Right cardiac atrium (tissue), 5 donors: Measurements from ENCODE around the gene UACA. TPM values are rescaled to one million over a fixed set of nuclear protein-coding genes. Genes with fewer than 3 reads are reported as not detected.

Experiments
- ATAC-seq, 2 donors: fragments of 200-7000 bp; cut with Tn5 transposase; one replicate each; pipeline versions ENCODE4 v1.8.0 to v1.9.1; 2020; ENCODE audit warnings: moderate library complexity in 2 of 2, mild to moderate bottlenecking in 1 of 2
- DNase-seq, 3 donors: peaks; one replicate each; pipeline ENCODE4 v3.0.0-alpha.2; 2020
- H3K27ac ChIP-seq: one replicate; pipeline ENCODE4 v1.5.1; 2013; ENCODE audit warnings: mild to moderate bottlenecking, low read length, control low read depth, moderate library complexity
- H3K27me3 ChIP-seq: one replicate; pipeline ENCODE4 v1.6.1; 2013; ENCODE audit not compliant: control insufficient read depth, insufficient read depth
- H3K4me1 ChIP-seq: one replicate; pipeline ENCODE4 v1.6.1; 2013; ENCODE audit warnings: low read length; ENCODE audit not compliant: control insufficient read depth, insufficient read depth
- H3K4me3 ChIP-seq: one replicate; pipeline ENCODE4 v1.5.1; 2013; ENCODE audit warnings: low read length, control low read depth
- H3K9me3 ChIP-seq: one replicate; pipeline ENCODE4 v1.6.1; 2013; ENCODE audit warnings: low read length; ENCODE audit not compliant: control insufficient read depth
- WGBS: extraction: QIAGEN DNeasy Blood & Tissue Kit; methylation state at CpG from one replicate; pipeline ENCODE4 v1.1.7; 2013; 5-methylcytosine and 5-hydroxymethylcytosine counted together
- intact Hi-C, 4 donors: fragments of 100-400 bp; cut with DNase I; formaldehyde crosslinking; loops; one replicate each; pipeline versions ENCODE4 v1.11.0 to v1.14.0; 2022 to 2023
- polyA plus RNA-seq: library from polyadenylated mRNA; stranded (reverse); fragments of 200-250 nt; gene quantifications from one replicate; pipeline ENCODE4 v1.2.3, GENCODE V29; 2013
- total RNA-seq, 4 donors: library from RNA; stranded (reverse); fragmentation: NEBNext Ultra II Directional; extraction: Animal tissue kit (Norgen Biotek cat#: 25700); gene quantifications; one replicate each; pipeline ENCODE4 v1.2.1, GENCODE V29; 2021
- donor health status: healthy with polysubstance abuse.
- donor health status: DM: no; HTN: yes; CAD: no.
- donor health status: DM: no; HTN: no; CAD: no.
- donor health status: DM: no; HTN: yes; CAD: no; lungs with severe emphysema.
- donor health status: DM: yes; HTN: yes; CAD: no.

UACA gene
- total and polyA plus RNA-seq, 5 donors: 28.9 to 61.6 (median 45.6) TPM

GRCh38 chr15:70781236-70781635 is 17.9 kb upstream of the UACA start:
- ATAC-seq (no peak), DNase-seq (no peak)
- H3K27me3 ChIP-seq: no peaks in the 10 kb centered on the region
- no peak overlapping the region for H3K27ac ChIP-seq
- H3K4me3 ChIP-seq: no peak overlapping the region
- 93% methylated on average over 5 of the region's 5 CpGs for WGBS
- no peaks in the 10 kb centered on the region for H3K4me1 ChIP-seq
- intact Hi-C loops: no loop called here
- H3K9me3 ChIP-seq: no peaks in the 10 kb centered on the region

DNA sequence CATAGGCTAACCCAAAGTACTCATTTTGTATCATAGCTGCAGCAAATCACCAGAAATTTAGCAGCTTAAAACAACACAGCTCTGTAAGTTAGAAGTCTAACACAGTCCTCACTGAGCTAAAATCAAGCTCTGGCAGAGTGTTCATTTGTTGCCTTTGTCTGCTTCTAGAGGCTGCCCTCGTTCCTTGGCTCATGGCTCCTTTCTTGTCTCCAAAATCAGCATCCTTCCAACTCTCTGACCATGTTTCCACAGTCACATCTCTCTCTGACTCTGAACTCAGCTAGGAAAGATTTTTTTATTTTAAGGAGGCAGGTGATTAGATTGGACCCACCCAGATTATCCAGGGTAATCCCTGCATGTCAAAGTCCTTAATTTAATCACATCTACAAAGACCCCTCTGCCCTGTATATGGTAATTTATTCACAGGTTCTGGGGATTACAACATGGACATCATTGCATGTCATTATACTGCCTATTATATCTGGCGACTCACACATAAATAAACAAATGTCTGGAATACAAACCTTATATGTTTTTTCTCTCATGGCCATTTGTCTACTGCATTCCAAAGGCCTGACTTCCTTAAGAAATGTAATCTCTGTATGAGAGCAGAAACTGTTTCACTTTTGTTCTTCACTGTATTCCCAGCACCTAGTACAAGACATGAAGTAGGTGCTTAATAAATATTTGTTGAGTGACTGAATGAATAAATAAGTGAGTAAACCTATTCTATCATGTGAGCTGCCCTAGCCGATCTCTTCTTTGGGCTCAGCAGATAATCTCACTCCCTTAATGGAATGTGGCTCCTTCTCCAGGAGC is 15.1 kb upstream of the UACA start:
- Histone ChIP-seq H3K4me3 (no peak overlapping the region), H3K4me1 (no peaks in the 10 kb centered on the region), H3K27me3 (no peaks in the 10 kb centered on the region), H3K27ac (no peak overlapping the region), H3K9me3 (no peaks in the 10 kb centered on the region)
- DNase-seq (no peak), ATAC-seq (no peak)
- intact Hi-C loops: no loop called here
- 64% methylated on average over 3 of the region's 3 CpGs for WGBS

DNA sequence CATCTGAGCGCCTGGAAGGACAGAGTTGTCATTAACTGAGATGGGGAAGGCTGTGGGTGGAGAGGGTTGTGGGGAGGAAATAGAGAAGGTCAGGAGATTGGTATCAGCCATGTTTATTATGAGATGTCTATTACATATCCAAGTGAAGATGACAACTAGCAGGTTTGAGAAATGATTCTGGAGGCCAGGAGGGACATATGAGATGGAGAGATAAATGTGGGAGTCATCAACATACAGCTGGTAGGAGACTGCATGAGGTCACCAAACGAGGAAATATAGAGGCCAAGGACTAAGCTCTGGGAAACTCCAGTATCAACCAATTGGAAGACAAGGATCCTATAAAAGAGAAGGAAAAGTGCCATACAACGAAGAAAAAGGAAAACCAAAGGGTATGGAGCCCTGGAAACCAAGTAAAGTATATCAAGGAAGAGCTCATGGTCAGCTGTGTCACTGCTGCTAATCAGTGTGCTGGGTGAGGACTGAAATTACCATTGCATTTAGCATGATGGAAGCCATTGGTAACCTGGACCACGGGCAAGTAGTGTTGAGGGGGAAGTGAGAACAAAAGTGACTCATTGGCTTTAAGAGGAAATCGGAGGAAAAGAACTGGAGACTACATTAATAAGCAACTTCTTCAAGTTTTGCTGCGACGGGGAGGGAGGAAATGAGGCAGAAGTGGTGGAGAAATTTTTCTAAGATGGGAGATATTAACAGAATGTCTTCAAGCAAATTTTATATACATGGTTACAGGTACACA is 14.0 kb upstream of the UACA start:
- Histone ChIP-seq H3K4me1 (no peaks in the 10 kb centered on the region), H3K4me3 (no peak overlapping the region), H3K9me3 (no peaks in the 10 kb centered on the region), H3K27me3 (no peaks in the 10 kb centered on the region), H3K27ac (no peak overlapping the region)
- no peak for DNase-seq
- WGBS: 76% methylated on average over 7 of the region's 7 CpGs
- no peak for ATAC-seq
- intact Hi-C loops: no loop called here

- intact Hi-C loops: no loop called here
- no peaks in the 10 kb centered on the region for H3K9me3 ChIP-seq
- 72% methylated on average over 2 of the region's 2 CpGs for WGBS
- no peaks in the 10 kb centered on the region for H3K27me3 ChIP-seq
- ATAC-seq (no peak), DNase-seq (no peak)
- no peaks in the 10 kb centered on the region for H3K4me1 ChIP-seq
- H3K27ac ChIP-seq: no peak overlapping the region
- no peak overlapping the region for H3K4me3 ChIP-seq
Observed at GRCh38 chr15:70775160-70775559, 11.8 kb upstream of the UACA start.

DNA sequence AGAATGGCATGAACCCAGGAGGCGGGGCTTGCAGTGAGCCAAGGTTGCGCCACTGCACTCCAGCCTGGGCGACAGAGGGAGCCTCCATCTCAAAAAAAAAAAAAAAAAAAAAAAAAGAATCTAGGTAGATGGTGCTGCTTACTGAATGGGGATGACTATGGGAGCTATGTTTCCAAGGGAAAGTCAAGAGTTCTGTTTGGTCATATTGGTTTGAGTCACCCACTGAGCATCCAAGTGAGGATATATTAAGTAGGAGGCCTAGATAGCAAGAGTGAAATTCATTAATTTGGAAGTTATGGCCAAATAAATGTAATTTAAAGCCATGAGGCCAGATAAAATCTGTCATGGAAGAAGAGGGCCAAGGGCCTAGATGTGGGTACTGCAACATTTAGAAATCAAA is 9.0 kb upstream of the UACA start:
- ATAC-seq (no peak), DNase-seq (no peak)
- H3K9me3 ChIP-seq: no peaks in the 10 kb centered on the region
- H3K4me3 ChIP-seq: no peak overlapping the region
- H3K27me3 ChIP-seq: no peaks in the 10 kb centered on the region
- 95% methylated on average over 3 of the region's 3 CpGs for WGBS
- intact Hi-C loops: no loop called here
- no peaks in the 10 kb centered on the region for H3K4me1 ChIP-seq
- H3K27ac ChIP-seq: no peak overlapping the region

- no peak overlapping the region for H3K27ac ChIP-seq
Observed at GRCh38 chr15:70770863-70771262, 7.5 kb upstream of the UACA start.

GRCh38 chr15:70768257-70768883 is 5.0 kb upstream of the UACA start:
- Histone ChIP-seq H3K4me1 (no peaks in the 10 kb centered on the region), H3K9me3 (no peaks in the 10 kb centered on the region), H3K4me3 (no peak overlapping the region), H3K27me3 (no peaks in the 10 kb centered on the region), H3K27ac (no peak overlapping the region)
- ATAC-seq (no peak), DNase-seq (no peak)
- 59% methylated on average over 3 of the region's 3 CpGs for WGBS
- intact Hi-C loops: loop anchor here in 3 of 4 donors (10.0 kb wide), 4 partner anchors 56 to 84 kb away; no protein-coding TSS in a partner anchor

More at GRCh38 chr15:70770863-70771262, 7.5 kb upstream of the UACA start:
- Histone ChIP-seq H3K4me1 (no peaks in the 10 kb centered on the region), H3K27me3 (no peaks in the 10 kb centered on the region), H3K4me3 (no peak overlapping the region), H3K9me3 (no peaks in the 10 kb centered on the region)
- intact Hi-C loops: no loop called here
- WGBS: 57% methylated on average over 3 of the region's 3 CpGs
- DNase-seq: no peak
- ATAC-seq: no peak

DNA sequence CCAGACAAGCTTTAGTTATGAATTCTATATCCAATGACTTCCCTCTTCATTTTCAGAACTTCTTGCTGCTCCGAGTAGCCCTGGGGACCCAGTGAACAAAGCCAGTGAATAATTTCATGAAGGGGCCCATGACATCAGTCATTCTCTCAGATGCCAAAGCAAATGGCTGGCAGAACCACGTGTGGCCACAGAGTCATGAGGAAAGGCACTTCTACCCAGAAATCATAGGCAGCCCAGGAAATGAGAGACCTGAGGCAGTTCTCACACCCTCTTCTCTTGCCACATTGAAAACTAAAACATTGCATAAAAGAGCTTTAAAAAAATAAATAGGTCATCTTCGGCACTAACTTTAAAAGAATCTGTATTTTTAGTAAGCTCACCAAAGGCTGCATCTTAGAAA is 4.3 kb upstream of the UACA start:
- Histone ChIP-seq H3K9me3 (no peaks in the 10 kb centered on the region), H3K27ac (no peak overlapping the region), H3K27me3 (no peaks in the 10 kb centered on the region), H3K4me1 (no peaks in the 10 kb centered on the region), H3K4me3 (no peak overlapping the region)
- 74% methylated on average over 3 of the region's 3 CpGs for WGBS
- no peak for ATAC-seq
- intact Hi-C loops: loop anchor here in 3 of 4 donors (10.0 kb wide), 4 partner anchors 57 to 83 kb away; no protein-coding TSS in a partner anchor
- DNase-seq: no peak

GRCh38 chr15:70766597-70766996 is 3.2 kb upstream of the UACA start:
- intact Hi-C loops: loop anchor here in 3 of 4 donors (10.0 kb wide), 4 partner anchors 58 to 82 kb away; no protein-coding TSS in a partner anchor
- H3K9me3 ChIP-seq: no peaks in the 10 kb centered on the region
- DNase-seq: no peak
- WGBS: 60% methylated on average over 6 of the region's 6 CpGs
- H3K27ac ChIP-seq: no peak overlapping the region
- ATAC-seq: no peak
- no peaks in the 10 kb centered on the region for H3K27me3 ChIP-seq
- H3K4me1 ChIP-seq: no peaks in the 10 kb centered on the region
- H3K4me3 ChIP-seq: no peak overlapping the region

- Histone ChIP-seq H3K27ac (no peak overlapping the region), H3K4me1 (no peaks in the 10 kb centered on the region), H3K4me3 (no peak overlapping the region), H3K27me3 (no peaks in the 10 kb centered on the region), H3K9me3 (no peaks in the 10 kb centered on the region)
- ATAC-seq: no peak
- intact Hi-C loops: loop anchor here in 3 of 4 donors (10.0 kb wide), 4 partner anchors 59 to 81 kb away; no protein-coding TSS in a partner anchor
- no peak for DNase-seq
Observed at GRCh38 chr15:70765504-70766281, 2.3 kb upstream of the UACA start.
